Stimulated activated CD4-positive, alpha-beta T cell treated with anti-CD3 and anti-CD28 coated beads, TNF-alpha, amount 100 ng/mL, for 4 hours (primary cell): Measurements from ENCODE around the gene SH3D21.

Source experiments
- DNase-seq, 3 experiments: peaks; one replicate each; pipeline ENCODE4 v3.0.0-alpha.2; 2020; ENCODE audit warnings: low read depth in 3 of 3

Gene SH3D21

GRCh38 chr1:36329817-36330216 lies 23.6 kb downstream of the SH3D21 start:
- DNase-seq = no peak

- DNase-seq = no peak
Measured at GRCh38 chr1:36330940-36331339, 24.8 kb downstream of the SH3D21 start.

- no peak for DNase-seq
Measured at GRCh38 chr1:36337830-36338229, 31.7 kb downstream of the SH3D21 start.

- DNase-seq = no peak
Measured at GRCh38 chr1:36339215-36339614, 33.0 kb downstream of the SH3D21 start.

GRCh38 chr1:36339615-36340014 lies 33.4 kb downstream of the SH3D21 start:
- DNase-seq = no peak

- DNase-seq = no peak
Measured at GRCh38 chr1:36341626-36342320, 35.6 kb downstream of the SH3D21 start.

GRCh38 chr1:36342426-36343185 lies 36.4 kb downstream of the SH3D21 start:
- peak in 2 of 3 experiments; percentile 37 to 45 for DNase-seq

DNA sequence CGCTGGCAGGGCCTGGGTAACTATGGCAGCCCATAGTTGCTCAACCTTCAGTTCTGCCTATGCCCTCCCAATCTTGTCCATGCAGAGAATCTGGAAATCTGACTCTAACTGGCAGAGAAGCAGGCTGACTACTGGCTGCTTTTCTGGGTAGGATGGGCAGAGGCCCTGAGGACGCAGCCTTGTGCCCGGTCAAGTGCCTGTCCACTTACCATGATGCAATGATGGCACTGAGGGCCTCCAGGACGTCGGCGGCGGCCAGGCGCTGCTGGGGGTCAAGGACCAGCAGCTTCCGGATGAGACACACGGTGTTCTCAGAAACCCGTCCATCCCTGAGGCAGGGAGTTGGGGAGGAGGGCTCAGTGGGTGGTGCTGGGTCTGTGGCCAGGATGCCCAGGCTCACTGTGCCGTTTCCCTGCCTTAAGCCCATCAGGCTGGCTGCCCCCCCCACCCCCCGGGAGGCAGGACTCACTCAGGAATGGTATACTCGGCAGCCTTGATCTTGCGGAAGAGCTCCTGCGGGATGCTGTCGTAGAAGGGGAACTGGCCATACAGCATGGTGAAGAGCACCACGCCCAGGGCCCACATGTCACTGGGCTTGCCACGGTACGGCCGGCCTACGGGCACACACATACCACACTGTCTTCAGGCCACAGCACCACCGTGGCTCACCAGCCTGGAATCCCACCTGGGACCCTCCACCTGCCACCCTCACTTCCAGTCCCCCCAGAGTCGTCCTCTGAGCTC lies 37.7 kb downstream of the SH3D21 start:
- no peak for DNase-seq

GRCh38 chr1:36344395-36344680 lies 38.2 kb downstream of the SH3D21 start:
- DNase-seq = no peak

DNA sequence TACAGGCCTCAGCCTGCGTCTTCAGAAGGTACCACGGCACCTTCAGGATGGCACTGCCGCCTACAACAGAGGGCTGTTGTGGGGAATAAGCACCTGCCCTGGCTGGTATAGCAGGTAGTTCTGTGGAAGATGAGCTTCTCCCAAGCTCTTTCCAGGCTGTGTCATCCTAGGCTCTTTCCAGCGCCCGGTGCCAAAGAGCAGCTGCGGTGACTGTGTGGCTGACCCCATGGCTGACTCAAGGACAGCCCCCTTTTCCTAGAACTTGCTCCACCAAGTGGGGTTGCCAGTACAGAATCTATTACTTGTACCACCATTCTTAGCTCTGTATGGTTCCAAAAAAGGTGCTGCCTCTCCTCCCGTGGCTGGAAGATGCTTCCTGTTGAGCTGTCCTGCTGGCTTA lies 39.2 kb downstream of the SH3D21 start:
- no peak for DNase-seq

DNA sequence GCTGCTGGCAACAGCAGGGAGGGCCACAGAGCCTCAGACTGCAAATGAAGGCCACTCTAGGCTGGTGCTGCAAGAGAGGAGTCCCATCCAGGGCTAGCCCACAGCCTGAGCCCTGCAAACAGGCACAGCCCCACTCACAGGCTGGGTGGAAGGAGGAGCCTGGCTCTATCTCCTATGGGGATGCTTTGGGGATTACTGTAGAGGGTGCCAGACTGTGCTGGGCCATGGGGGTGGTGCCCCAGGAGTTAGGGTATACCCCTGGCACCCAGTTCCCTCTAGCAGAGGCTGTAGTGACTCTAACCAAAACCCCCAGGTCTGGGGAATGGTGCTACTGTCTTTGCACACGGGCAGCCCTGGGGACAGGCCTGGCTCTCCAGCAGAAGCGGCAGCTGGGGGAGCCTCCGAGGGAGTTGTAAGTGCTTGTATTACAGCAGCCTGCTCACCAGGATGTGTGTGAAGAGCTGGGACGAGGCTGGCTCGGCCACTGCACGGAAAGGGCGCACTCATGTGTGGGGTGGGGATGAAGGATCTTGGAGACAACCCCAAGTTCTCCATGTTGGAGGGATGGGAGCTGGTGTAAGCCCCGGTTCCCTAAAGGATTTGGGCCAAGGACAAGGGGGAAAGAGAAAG lies 40.7 kb downstream of the SH3D21 start:
- DNase-seq = no peak

DNA sequence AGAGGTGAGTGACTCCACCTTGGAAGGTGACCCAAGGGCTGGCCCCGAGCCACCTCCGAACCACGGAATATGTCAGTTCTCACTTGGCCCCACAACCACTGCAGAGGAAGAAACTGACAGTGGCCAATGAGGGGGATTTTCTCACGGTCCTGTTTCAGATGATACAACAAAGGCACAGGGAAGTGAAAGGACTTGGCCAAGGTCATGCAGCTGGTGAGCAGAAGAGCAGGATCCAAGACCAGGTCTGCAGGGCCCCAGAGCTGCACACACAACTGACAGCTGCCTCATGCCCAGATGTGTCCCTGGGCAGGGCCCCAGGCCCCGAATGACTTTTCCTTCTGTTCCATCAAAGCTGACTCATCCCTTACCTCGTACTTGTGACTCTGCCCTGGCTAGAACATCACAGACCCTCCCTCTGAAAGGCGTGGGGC lies 43.1 kb downstream of the SH3D21 start:
- DNase-seq = no peak

- no peak for DNase-seq
Measured at GRCh38 chr1:36349839-36350238, 43.7 kb downstream of the SH3D21 start.

GRCh38 chr1:36350659-36351226 lies 44.6 kb downstream of the SH3D21 start:
- DNase-seq = peak; percentile 23 to 44 (median 42)

DNA sequence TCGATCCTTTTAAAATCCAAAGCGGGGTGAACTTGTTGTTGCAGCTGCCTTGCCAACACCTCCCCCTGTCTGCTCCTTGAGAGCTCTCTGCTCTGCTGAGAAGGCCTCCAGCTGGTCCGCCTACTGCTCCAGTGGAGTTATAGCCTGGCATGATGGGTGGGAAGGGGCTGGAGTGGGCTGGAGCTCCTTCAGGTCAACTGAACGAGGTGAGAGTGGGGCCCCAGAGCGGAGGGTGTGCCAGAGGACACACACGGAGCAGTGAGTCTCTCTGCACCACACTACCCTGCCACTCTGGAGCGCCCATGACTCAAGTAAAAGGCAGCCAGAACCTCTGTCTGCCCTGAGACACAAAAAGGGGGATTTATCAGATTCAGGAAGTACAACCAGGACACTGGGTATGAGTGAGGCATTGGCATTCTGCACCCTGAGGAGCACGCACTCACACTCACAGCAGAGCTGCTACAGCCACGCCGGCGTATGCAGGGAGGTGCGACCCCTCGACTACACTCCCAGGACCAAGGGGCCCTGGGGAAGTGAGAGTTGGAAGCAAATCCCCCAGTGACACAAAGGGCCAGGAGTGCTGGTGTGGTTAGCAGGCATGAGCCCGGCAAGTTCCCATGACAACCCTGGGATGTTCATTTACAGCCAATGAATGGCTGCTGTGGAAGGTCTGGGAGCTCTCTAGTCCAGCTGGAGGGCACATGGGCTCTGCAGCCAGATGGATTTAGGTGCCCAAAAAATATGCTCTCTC lies 45.2 kb downstream of the SH3D21 start:
- DNase-seq = no peak

- DNase-seq = no peak
Measured at GRCh38 chr1:36352125-36352909, 46.1 kb downstream of the SH3D21 start.

- DNase-seq = no peak
Measured at GRCh38 chr1:36352910-36353878, 47.0 kb downstream of the SH3D21 start.

DNA sequence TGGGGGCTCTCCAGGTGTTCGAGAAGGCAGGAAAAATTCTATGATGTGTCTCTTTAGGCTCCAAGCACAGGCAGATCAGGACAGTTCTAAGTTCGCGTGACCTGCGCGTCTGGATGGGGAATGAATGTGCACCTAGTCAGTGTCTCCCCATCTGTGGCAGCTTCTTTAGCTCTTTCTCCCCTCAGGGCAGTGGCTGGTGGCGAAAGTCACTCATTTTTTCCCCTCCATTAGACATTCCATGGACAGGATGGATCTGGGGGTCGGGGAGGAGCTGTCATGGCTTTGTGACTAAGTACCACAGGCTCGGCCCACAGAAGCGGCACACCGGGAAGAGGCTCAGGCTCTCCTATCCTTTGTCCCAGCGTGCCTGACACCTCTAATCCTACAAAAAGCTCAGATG lies 48.3 kb downstream of the SH3D21 start:
- no peak for DNase-seq

DNA sequence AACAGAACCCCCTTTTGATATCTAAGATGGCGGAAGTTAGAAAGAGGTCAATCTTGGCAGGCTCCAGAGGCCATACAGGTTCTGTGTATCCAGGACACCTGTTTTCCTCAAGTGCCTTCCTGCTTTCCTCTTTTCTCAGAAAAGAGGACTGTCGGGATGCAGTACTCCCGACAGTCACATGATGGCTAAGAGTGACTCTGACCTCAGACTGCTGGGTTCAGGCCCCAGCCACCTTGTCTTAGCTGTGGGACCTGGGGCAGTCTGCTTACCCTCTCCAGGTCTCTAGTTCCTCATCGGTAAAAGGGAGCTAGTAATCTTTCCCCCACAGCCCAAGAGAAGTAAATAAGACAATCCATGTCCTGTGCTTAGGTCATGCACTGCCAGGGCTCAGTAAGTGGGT lies 49.6 kb downstream of the SH3D21 start:
- no peak for DNase-seq
